Activated CD8-positive, alpha-beta memory T cell treated with anti-CD3 and anti-CD28 coated beads, Interleukin-2, amount 50 U/mL, for 24 hours (primary cell): Measurements from ENCODE around the gene DBN1.

ENCODE experiments used
- DNase-seq: peaks from one replicate; pipeline ENCODE4 v3.0.0-alpha.2; 2020; ENCODE audit errors: extremely low read depth

DBN1 gene

GRCh38 chr5:177473443-177474001, at the start of gene DBN1:
Gene DBN1 (minus strand): TSS chr5:177473634. CDS start chr5:177473521, 113 bp downstream.
- no peak for DNase-seq

- DNase-seq = no peak
Measured at GRCh38 chr5:177520916-177521513, 47.6 kb upstream of the DBN1 start.

- DNase-seq = no peak
Measured at GRCh38 chr5:177520271-177520670, 46.8 kb upstream of the DBN1 start.

GRCh38 chr5:177519463-177520235, 46.2 kb upstream of the DBN1 start:
- DNase-seq = no peak

- peak; percentile 91 for DNase-seq
Measured at GRCh38 chr5:177516601-177517568, 43.5 kb upstream of the DBN1 start, which contains the start of gene DDX41. Gene DDX41 (minus strand): TSS chr5:177516961. CDS start chr5:177516945, 16 bp downstream.

- no peak for DNase-seq
Measured at GRCh38 chr5:177515580-177515979, 42.1 kb upstream of the DBN1 start.

- no peak for DNase-seq
Measured at GRCh38 chr5:177514541-177514940, 41.1 kb upstream of the DBN1 start.

GRCh38 chr5:177513500-177513899, 40.1 kb upstream of the DBN1 start:
- DNase-seq = no peak

- DNase-seq = no peak
Measured at GRCh38 chr5:177512736-177513380, 39.4 kb upstream of the DBN1 start.

GRCh38 chr5:177511796-177512675, 38.6 kb upstream of the DBN1 start:
- no peak for DNase-seq

- no peak for DNase-seq
Measured at GRCh38 chr5:177511181-177511580, 37.7 kb upstream of the DBN1 start.

- DNase-seq = no peak
Measured at GRCh38 chr5:177510567-177511053, 37.2 kb upstream of the DBN1 start.

GRCh38 chr5:177509991-177510566, 36.6 kb upstream of the DBN1 start:
- DNase-seq = no peak

- no peak for DNase-seq
Measured at GRCh38 chr5:177509381-177509951, 36.0 kb upstream of the DBN1 start, which contains the start of gene DOK3. Gene DOK3 (minus strand): TSS chr5:177509826. CDS start chr5:177509540, 286 bp downstream.

- no peak for DNase-seq
Measured at GRCh38 chr5:177508837-177509236, 35.4 kb upstream of the DBN1 start.

GRCh38 chr5:177508221-177508611, 34.8 kb upstream of the DBN1 start:
- no peak for DNase-seq

- DNase-seq = no peak
Measured at GRCh38 chr5:177507596-177508220, 34.3 kb upstream of the DBN1 start.

- no peak for DNase-seq
Measured at GRCh38 chr5:177507165-177507564, 33.7 kb upstream of the DBN1 start.

GRCh38 chr5:177505075-177505474, 31.6 kb upstream of the DBN1 start:
- no peak for DNase-seq
